ENCODE results near the gene LAMA1.

LAMA1 gene

DNA sequence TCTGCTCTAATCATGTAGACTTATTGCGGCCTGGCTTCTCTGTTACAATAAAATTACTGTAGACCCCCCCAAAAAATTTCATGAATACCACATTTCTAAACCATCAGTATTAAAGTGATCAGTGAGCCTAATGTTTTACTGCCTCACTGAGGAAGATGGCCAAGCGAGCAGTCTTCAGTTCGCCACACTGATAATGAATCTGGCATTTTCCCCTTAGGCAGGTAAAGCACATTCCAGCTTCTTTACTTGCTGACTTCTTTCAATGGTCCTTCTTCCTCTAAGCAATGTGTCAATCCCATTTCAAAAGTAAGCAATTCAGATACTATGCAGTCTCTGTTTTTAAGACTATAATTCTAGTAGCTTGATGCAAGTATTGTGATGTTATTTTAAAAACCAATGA, 137.6 kb downstream of the LAMA1 start:
- no peaks in the 10 kb centered on the region for H3K9me3 ChIP-seq (ENCODE audit: insufficient read depth, low read depth, low read length)
- peaks cover 84% of the 10 kb centered on the region for H3K36me3 ChIP-seq (ENCODE audit: insufficient read depth, low read depth, low read length)

GRCh38 chr18:6976935-6977334, 140.7 kb downstream of the LAMA1 start:
- no peaks in the 10 kb centered on the region for H3K4me1 ChIP-seq (ENCODE audit: insufficient read depth, low read length)
- peaks cover 80% of the 10 kb centered on the region for H3K36me3 ChIP-seq (ENCODE audit: insufficient read depth, low read depth, low read length)
- H3K9me3 ChIP-seq (ENCODE audit: insufficient read depth, low read depth, low read length), result no peaks in the 10 kb centered on the region
- H3K9ac ChIP-seq (ENCODE audit: low read depth, low read length), result no peak overlapping the region
- H3K27ac ChIP-seq (ENCODE audit: low read length), result no peak overlapping the region
- no peak overlapping the region for H3K4me3 ChIP-seq (ENCODE audit: low read length)
- no peaks in the 10 kb centered on the region for H3K27me3 ChIP-seq (ENCODE audit: insufficient read depth, low read length)

More for the DNA sequence above, 137.6 kb downstream of the LAMA1 start:
- Histone ChIP-seq H3K4me3 (ENCODE audit: low read length) (no peak overlapping the region), H3K27me3 (ENCODE audit: insufficient read depth, low read length) (no peaks in the 10 kb centered on the region), H3K27ac (ENCODE audit: low read length) (no peak overlapping the region), H3K9ac (ENCODE audit: low read depth, low read length) (no peak overlapping the region), H3K4me1 (ENCODE audit: insufficient read depth, low read length) (no peaks in the 10 kb centered on the region; the same call in 1 of the 2 replicates)

- no peak overlapping the region for H3K9ac ChIP-seq (ENCODE audit: low read depth, low read length)
Measured at GRCh38 chr18:6975084-6975483, 142.5 kb downstream of the LAMA1 start.

DNA sequence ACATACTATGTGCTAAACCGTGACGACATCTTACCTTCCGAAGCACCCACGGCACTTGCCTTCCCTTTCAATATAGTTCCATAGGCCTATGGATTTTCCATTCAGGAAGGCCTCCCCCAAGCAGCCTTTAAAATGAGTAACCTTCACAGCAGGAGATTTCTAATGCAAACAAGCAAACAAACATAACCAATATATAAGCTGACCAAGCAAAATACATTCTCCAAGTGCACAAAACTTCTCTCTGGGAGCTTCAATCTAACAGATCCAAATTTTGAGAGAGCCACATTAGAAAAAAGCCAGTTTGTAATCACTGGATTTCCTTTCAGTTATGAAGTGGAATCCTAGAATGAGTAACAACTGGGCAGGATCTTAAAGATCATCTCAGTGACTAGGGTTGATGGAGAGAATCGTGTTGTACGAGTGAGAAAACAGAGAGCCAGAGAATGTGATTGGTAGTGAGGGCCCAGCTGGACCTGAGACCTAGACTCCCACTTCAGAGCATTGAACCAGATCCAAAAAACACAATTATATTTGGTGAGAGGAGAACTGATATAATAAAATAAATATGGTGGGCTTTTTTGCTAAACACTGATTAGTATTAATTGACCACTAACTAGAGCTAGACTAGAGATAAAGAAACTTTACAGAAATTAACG, 145.6 kb downstream of the LAMA1 start:
- H3K4me3 ChIP-seq (ENCODE audit: low read length), result no peak overlapping the region
- H3K4me1 ChIP-seq (ENCODE audit: insufficient read depth, low read length), result no peaks in the 10 kb centered on the region
- H3K27me3 ChIP-seq (ENCODE audit: insufficient read depth, low read length), result no peaks in the 10 kb centered on the region

More at GRCh38 chr18:6975084-6975483, 142.5 kb downstream of the LAMA1 start:
- Histone ChIP-seq H3K27ac (ENCODE audit: low read length) (no peak overlapping the region), H3K27me3 (ENCODE audit: insufficient read depth, low read length) (no peaks in the 10 kb centered on the region), H3K36me3 (ENCODE audit: insufficient read depth, low read depth, low read length) (peaks cover 82% of the 10 kb centered on the region), H3K9me3 (ENCODE audit: insufficient read depth, low read depth, low read length) (no peaks in the 10 kb centered on the region), H3K4me1 (ENCODE audit: insufficient read depth, low read length) (no peaks in the 10 kb centered on the region), H3K4me3 (ENCODE audit: low read length) (no peak overlapping the region)

GRCh38 chr18:6963452-6964097, 154.0 kb downstream of the LAMA1 start:
- no peaks in the 10 kb centered on the region for H3K4me1 ChIP-seq (ENCODE audit: insufficient read depth, low read length)
- H3K9ac ChIP-seq (ENCODE audit: low read depth, low read length), result no peak overlapping the region
- H3K9me3 ChIP-seq (ENCODE audit: insufficient read depth, low read depth, low read length), result 0 out of 2 replicates have a peak, but pooled peaks cover 3% of the 10 kb centered on the region
- H3K4me3 ChIP-seq (ENCODE audit: low read length), result no peak overlapping the region
- H3K27me3 ChIP-seq (ENCODE audit: insufficient read depth, low read length), result no peaks in the 10 kb centered on the region
- no peak overlapping the region for H3K27ac ChIP-seq (ENCODE audit: low read length)
- peaks cover 88% of the 10 kb centered on the region for H3K36me3 ChIP-seq (ENCODE audit: insufficient read depth, low read depth, low read length)

More for the DNA sequence above, 145.6 kb downstream of the LAMA1 start:
- Histone ChIP-seq H3K9ac (ENCODE audit: low read depth, low read length) (no peak overlapping the region), H3K36me3 (ENCODE audit: insufficient read depth, low read depth, low read length) (peaks cover 74% of the 10 kb centered on the region), H3K9me3 (ENCODE audit: insufficient read depth, low read depth, low read length) (no peaks in the 10 kb centered on the region), H3K27ac (ENCODE audit: low read length) (no peak overlapping the region)

DNA sequence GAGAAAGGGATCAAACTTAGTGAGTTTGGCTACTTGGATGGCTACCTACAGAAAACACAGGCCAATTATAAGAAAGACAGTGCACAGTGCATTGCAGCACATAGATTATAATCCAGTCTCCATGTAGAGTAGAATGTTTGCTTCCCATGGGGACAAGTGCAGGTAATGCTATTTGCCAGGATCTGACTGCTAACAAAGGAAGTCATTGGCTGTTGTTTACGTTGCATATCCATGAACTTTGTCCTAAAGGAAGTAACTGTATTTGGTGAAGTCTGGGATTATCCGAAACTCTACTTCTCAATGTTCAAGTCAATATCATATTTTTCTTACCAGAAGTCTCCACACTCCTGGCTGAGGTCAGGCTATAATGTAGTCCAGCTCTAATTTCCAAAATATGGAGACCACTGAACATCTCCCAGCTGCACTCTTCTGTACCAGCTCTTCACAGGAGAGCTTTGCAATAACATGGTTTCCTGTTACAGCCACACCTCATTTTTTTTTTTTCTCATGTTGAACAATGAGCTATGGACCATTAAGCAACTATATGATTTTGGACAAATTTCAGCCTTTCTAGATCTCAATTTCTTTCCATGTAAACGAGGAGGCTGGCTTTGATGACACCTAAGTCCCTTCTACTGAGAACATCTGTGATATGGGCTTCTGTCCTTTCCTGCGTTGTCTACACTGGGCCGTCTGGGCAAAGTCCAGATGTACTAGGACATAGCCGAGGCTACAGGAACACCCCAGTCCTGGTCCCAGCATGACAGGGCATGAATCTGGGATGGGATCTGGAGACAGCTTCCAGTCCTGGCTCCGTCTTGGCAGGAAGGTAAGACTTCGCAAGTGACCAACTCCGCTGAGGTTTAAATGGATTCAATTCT, 154.8 kb downstream of the LAMA1 start:
- Histone ChIP-seq H3K9me3 (ENCODE audit: insufficient read depth, low read depth, low read length) (0 out of 2 replicates have a peak, but pooled peaks cover 3% of the 10 kb centered on the region), H3K4me3 (ENCODE audit: low read length) (no peak overlapping the region), H3K36me3 (ENCODE audit: insufficient read depth, low read depth, low read length) (peaks cover 92% of the 10 kb centered on the region), H3K27me3 (ENCODE audit: insufficient read depth, low read length) (no peaks in the 10 kb centered on the region), H3K27ac (ENCODE audit: low read length) (no peak overlapping the region), H3K9ac (ENCODE audit: low read depth, low read length) (no peak overlapping the region), H3K4me1 (ENCODE audit: insufficient read depth, low read length) (no peaks in the 10 kb centered on the region)

- Histone ChIP-seq H3K4me3 (ENCODE audit: low read length) (no peak overlapping the region), H3K27ac (ENCODE audit: low read length) (no peak overlapping the region), H3K36me3 (ENCODE audit: insufficient read depth, low read depth, low read length) (peaks cover 98% of the 10 kb centered on the region), H3K9ac (ENCODE audit: low read depth, low read length) (no peak overlapping the region), H3K27me3 (ENCODE audit: insufficient read depth, low read length) (no peaks in the 10 kb centered on the region), H3K4me1 (ENCODE audit: insufficient read depth, low read length) (no peaks in the 10 kb centered on the region), H3K9me3 (ENCODE audit: insufficient read depth, low read depth, low read length) (0 out of 2 replicates have a peak, but pooled peaks cover 3% of the 10 kb centered on the region)
Measured at GRCh38 chr18:6961331-6961730, 156.3 kb downstream of the LAMA1 start.

GRCh38 chr18:6960656-6961055, 156.9 kb downstream of the LAMA1 start:
- Histone ChIP-seq H3K36me3 (ENCODE audit: insufficient read depth, low read depth, low read length) (peaks cover 98% of the 10 kb centered on the region), H3K4me3 (ENCODE audit: low read length) (no peak overlapping the region), H3K4me1 (ENCODE audit: insufficient read depth, low read length) (no peaks in the 10 kb centered on the region), H3K9ac (ENCODE audit: low read depth, low read length) (no peak overlapping the region), H3K27ac (ENCODE audit: low read length) (no peak overlapping the region), H3K9me3 (ENCODE audit: insufficient read depth, low read depth, low read length) (0 out of 2 replicates have a peak, but pooled peaks cover 3% of the 10 kb centered on the region), H3K27me3 (ENCODE audit: insufficient read depth, low read length) (no peaks in the 10 kb centered on the region)

DNA sequence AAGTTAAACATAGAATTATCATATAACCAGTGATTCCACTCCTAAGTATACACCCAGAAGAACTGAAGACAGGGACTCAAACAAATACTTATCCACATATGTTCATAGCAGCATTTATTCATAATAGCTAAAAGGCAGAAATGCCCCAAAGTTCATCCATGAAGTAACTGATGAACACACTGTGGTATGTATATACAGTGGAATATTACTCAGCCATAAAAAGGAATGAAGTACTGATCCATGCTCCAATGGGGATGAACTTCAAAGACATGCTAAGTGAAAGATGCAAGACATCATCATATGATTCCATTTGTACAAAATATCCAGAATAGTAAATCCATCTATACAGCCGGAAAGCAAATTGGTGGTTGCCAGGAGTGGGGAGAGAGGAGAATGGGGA, 157.5 kb downstream of the LAMA1 start:
- H3K9ac ChIP-seq (ENCODE audit: low read depth, low read length), result no peak overlapping the region
- H3K27me3 ChIP-seq (ENCODE audit: insufficient read depth, low read length), result no peaks in the 10 kb centered on the region
- no peak overlapping the region for H3K27ac ChIP-seq (ENCODE audit: low read length)
- H3K4me1 ChIP-seq (ENCODE audit: insufficient read depth, low read length), result no peaks in the 10 kb centered on the region
- H3K9me3 ChIP-seq (ENCODE audit: insufficient read depth, low read depth, low read length), result 0 out of 2 replicates have a peak, but pooled peaks cover 3% of the 10 kb centered on the region
- H3K4me3 ChIP-seq (ENCODE audit: low read length), result no peak overlapping the region
- H3K36me3 ChIP-seq (ENCODE audit: insufficient read depth, low read depth, low read length), result peaks cover 98% of the 10 kb centered on the region

DNA sequence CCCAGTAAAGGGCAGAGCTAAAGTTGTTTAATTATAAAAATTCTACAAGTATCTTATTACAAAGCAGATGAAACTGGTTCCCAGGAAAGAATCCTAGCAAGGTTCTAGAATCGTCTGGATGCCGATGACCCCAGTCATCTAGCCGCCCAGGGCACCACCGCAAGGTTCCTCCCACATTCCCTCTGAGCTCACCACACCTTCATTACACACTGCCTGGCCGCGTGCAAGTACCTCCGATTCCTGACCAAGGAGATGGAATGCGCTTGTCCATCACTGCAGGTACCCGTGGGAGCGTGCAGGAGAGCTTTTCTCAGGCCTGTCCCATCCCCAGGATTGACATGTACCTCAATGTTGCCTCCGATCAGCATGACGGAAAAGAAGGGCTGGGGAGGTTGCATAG, 158.5 kb downstream of the LAMA1 start:
- H3K36me3 ChIP-seq (ENCODE audit: insufficient read depth, low read depth, low read length), result peaks cover 98% of the 10 kb centered on the region
- no peak overlapping the region for H3K9ac ChIP-seq (ENCODE audit: low read depth, low read length)
- 0 out of 2 replicates have a peak, but pooled peaks cover 3% of the 10 kb centered on the region for H3K9me3 ChIP-seq (ENCODE audit: insufficient read depth, low read depth, low read length)
- H3K4me3 ChIP-seq (ENCODE audit: low read length), result no peak overlapping the region
- H3K27ac ChIP-seq (ENCODE audit: low read length), result no peak overlapping the region
- no peaks in the 10 kb centered on the region for H3K4me1 ChIP-seq (ENCODE audit: insufficient read depth, low read length)
- H3K27me3 ChIP-seq (ENCODE audit: insufficient read depth, low read length), result no peaks in the 10 kb centered on the region

DNA sequence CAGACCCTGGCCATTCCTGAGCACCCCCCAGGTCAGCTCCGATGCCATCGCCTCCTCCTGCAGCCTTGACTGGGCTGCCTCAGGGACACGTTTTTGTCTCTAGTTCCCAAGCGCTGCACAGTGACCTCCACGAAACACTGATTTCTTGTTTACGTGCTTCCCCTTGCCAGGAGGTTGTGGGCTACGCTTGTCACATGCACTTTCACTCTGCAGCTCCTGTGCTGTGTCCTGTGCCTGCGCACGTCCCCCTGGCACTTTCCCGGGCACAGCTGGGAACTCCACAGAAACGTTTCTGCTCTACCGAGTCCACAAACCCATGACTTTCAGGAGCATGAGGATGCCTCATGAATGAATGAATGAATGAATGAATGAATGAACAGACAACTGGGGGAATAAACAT, 160.6 kb downstream of the LAMA1 start:
- peaks cover 92% of the 10 kb centered on the region for H3K36me3 ChIP-seq (ENCODE audit: insufficient read depth, low read depth, low read length)
- H3K27me3 ChIP-seq (ENCODE audit: insufficient read depth, low read length), result no peaks in the 10 kb centered on the region
- H3K4me3 ChIP-seq (ENCODE audit: low read length), result no peak overlapping the region

More for the DNA sequence above, 160.6 kb downstream of the LAMA1 start:
- Histone ChIP-seq H3K9ac (ENCODE audit: low read depth, low read length) (no peak overlapping the region), H3K9me3 (ENCODE audit: insufficient read depth, low read depth, low read length) (0 out of 2 replicates have a peak, but pooled peaks cover 3% of the 10 kb centered on the region), H3K27ac (ENCODE audit: low read length) (no peak overlapping the region), H3K4me1 (ENCODE audit: insufficient read depth, low read length) (no peaks in the 10 kb centered on the region)

All from iPS-20b (cell line).